ENCODE measurements around the gene GTF2A1L.

The GTF2A1L gene

GRCh38 chr2:48707466-48707865 lies 89.8 kb downstream of the GTF2A1L start:
- peak in 1 of 5 experiments; percentile 34 for DNase-seq

- DNase-seq = no peak
These were observed 91.7 kb downstream of the GTF2A1L start for GRCh38 chr2:48709096-48710034.

- no peak for DNase-seq
These were observed 93.7 kb downstream of the GTF2A1L start for GRCh38 chr2:48711343-48711742.

GRCh38 chr2:48712151-48712550 lies 94.5 kb downstream of the GTF2A1L start:
- no peak for DNase-seq

GRCh38 chr2:48713647-48714046 lies 96.0 kb downstream of the GTF2A1L start:
- DNase-seq = no peak

GRCh38 chr2:48714245-48714644 lies 96.6 kb downstream of the GTF2A1L start:
- no peak for DNase-seq

GRCh38 chr2:48715042-48715899 lies 97.6 kb downstream of the GTF2A1L start:
- no peak for DNase-seq

- DNase-seq = no peak
These were observed 98.3 kb downstream of the GTF2A1L start for GRCh38 chr2:48715956-48716355.

- DNase-seq = no peak
These were observed 100.2 kb downstream of the GTF2A1L start for GRCh38 chr2:48717846-48718245.

GRCh38 chr2:48719480-48720177 lies 102.0 kb downstream of the GTF2A1L start:
- no peak for DNase-seq

- no peak for DNase-seq
These were observed 103.5 kb downstream of the GTF2A1L start for GRCh38 chr2:48721158-48721557.

GRCh38 chr2:48722391-48722790 lies 104.7 kb downstream of the GTF2A1L start:
- DNase-seq = no peak

GRCh38 chr2:48723129-48723528 lies 105.5 kb downstream of the GTF2A1L start:
- no peak for DNase-seq

GRCh38 chr2:48724278-48724677 lies 106.6 kb downstream of the GTF2A1L start:
- no peak for DNase-seq

- no peak for DNase-seq
These were observed 108.2 kb downstream of the GTF2A1L start for GRCh38 chr2:48725696-48726494.

GRCh38 chr2:48727560-48727959 lies 109.9 kb downstream of the GTF2A1L start:
- DNase-seq = no peak

GRCh38 chr2:48728295-48728694 lies 110.6 kb downstream of the GTF2A1L start:
- DNase-seq = no peak

GRCh38 chr2:48728840-48729239 lies 111.2 kb downstream of the GTF2A1L start:
- DNase-seq = no peak
